Skin of body (tissue), 2 donors: ENCODE data around the gene QRICH2. TPM values are rescaled to one million over a fixed set of nuclear protein-coding genes. Genes with fewer than 3 reads are reported as not detected.
"Not testable (repeated sequence)": the region's sequence is repeated elsewhere in the genome, so short reads cannot be mapped to it uniquely, and the experiment has no call there.

Experiments
- DNase-seq: peaks from one replicate; lab custom pipeline; 2025; lab: John Stamatoyannopoulos, UW
- total RNA-seq: library from RNA; depleted of rRNA; stranded (reverse); fragments of >200 nt; gene quantifications from one replicate; pipeline ENCODE4 v1.2.3, GENCODE V29; 2014

Gene QRICH2, protein sequence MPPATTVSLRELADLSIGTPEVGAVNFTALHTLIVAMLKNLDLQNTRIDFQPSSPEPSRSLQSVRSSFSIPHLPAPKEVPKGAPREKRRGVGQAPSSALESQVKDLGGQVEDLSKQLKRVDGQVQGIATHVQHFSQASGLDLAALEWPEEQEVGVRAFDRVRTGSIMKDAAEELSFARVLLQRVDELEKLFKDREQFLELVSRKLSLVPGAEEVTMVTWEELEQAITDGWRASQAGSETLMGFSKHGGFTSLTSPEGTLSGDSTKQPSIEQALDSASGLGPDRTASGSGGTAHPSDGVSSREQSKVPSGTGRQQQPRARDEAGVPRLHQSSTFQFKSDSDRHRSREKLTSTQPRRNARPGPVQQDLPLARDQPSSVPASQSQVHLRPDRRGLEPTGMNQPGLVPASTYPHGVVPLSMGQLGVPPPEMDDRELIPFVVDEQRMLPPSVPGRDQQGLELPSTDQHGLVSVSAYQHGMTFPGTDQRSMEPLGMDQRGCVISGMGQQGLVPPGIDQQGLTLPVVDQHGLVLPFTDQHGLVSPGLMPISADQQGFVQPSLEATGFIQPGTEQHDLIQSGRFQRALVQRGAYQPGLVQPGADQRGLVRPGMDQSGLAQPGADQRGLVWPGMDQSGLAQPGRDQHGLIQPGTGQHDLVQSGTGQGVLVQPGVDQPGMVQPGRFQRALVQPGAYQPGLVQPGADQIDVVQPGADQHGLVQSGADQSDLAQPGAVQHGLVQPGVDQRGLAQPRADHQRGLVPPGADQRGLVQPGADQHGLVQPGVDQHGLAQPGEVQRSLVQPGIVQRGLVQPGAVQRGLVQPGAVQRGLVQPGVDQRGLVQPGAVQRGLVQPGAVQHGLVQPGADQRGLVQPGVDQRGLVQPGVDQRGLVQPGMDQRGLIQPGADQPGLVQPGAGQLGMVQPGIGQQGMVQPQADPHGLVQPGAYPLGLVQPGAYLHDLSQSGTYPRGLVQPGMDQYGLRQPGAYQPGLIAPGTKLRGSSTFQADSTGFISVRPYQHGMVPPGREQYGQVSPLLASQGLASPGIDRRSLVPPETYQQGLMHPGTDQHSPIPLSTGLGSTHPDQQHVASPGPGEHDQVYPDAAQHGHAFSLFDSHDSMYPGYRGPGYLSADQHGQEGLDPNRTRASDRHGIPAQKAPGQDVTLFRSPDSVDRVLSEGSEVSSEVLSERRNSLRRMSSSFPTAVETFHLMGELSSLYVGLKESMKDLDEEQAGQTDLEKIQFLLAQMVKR (N-terminal part only)
- 2.5 TPM for total RNA-seq

DNA sequence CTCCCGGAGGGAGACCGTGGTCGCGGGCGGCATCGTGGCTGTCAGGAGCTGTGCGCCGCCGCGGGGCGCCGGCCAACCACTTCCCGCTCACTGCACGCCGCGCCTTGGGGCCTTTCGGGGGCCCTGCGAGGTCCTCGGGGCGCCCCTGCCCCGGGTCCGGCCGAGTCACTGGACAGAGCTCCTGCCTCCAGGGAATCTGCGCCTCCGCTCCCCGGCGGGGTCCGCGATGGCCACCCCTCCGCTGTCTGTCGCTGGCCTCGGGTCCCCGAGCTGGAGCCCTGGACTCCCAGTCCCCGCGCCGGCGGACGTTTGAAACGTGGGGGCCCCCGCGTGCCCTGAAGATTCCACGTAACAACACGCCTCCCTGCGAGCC, at the start of gene QRICH2:
QRICH2 (minus strand) TSS at position 311 of the 373 bp plus-strand sequence; CDS start at position 33, 278 bp downstream.
- no peak for DNase-seq

DNA sequence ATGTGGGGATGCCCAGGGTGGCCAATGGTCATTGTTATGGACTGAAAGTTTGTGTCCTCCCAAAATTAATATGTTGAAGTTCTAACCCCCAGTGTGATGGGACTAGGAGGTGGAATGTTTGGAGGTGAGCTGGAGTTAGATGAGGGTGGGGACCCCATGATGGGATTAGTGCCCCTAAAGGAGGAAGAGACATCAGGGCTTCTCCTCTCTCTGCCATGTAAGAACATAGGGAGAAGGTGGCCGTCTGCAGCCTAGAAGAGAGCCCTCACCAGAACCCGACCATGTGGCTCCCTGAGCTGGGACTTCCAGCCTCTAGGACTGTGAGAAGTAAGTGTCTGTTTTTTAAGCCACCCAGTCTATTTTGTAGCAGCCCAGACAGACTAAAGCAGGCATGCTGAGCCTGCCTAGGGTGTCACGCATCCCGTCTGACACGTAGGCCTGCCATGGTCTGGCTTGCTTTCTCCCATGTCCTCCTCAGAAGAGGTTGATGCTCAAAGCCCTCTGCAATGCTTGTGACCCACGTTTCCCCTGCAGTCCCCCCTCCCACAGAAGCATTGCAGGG, 49.6 kb upstream of the QRICH2 start:
- no peak for DNase-seq

DNA sequence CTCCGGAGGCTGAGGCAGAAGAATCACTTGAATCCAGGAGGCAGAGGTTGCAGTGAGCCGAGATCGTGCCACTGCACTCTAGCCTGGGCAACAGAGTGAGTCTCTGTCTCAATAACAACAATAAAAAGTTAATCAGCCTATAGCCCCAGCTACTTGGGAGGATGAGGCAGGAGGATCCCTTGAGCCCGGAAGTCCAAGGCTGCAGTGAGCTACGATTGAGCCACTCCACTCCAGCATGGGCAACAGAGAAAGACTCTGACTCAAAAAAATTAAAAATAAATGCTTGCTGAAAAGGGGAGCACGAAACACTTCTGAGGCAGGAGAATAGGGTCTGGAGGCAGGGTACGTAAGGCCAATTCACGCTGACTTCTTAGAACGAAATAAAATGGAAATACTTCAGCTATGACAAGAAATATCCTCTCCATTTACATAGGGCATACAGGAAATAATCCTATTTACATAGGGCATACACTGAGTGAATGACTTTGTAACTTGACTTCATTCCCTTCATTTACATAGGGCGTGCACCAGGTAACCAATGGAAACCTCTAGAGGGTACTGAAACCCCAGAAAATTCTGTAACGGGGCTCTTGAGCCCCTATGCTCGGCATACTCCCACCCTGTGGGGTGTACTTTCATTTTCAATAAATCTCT, 48.9 kb upstream of the QRICH2 start:
- no peak for DNase-seq

DNA sequence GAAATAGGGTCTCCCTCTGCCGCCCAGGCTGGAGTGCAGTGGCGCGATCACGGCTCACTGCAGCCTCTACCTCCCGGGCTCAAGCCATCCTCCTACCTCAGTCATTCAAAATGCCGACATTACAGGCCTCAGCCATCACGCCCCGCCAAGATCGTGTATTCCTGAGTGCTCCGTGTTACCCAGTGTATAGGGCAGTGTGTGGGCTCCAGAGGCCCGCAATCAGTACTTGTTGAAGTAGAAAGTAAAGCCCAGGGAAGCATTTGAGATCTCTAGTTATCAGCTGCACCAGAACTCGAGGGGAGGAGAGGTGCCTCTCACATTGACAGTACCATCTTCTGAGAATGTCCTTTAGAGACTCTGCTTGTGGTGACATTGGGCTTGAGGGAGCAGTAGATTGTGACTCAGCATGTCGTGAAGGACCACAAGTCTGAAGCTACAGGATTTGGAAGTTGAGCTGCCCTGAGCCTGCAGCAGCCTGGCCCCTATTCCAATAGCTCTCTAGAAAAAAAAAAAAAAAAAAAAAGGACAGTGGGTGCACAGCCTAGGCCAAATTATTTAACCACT, 46.8 kb upstream of the QRICH2 start:
- no peak for DNase-seq

DNA sequence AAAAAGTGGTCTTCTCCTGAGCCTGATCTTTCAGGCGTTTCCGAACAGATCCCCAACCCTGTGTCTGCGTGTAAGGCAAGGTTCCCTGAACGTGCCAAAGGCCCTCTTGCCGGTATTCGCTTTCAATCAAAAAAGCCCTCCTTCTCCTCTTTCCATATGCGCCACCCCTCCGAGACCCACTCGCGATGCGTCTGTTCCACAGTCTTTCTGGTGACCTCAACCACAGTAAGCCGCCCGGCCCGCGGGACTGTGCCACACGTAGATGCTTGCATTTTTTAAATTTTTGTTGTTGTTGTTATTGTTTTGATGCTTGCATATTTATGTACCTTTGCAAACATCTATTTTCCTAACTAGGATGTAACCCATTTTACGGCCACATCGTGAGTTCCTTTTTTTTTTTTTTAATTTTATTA, 46.2 kb upstream of the QRICH2 start:
- no peak for DNase-seq

DNA sequence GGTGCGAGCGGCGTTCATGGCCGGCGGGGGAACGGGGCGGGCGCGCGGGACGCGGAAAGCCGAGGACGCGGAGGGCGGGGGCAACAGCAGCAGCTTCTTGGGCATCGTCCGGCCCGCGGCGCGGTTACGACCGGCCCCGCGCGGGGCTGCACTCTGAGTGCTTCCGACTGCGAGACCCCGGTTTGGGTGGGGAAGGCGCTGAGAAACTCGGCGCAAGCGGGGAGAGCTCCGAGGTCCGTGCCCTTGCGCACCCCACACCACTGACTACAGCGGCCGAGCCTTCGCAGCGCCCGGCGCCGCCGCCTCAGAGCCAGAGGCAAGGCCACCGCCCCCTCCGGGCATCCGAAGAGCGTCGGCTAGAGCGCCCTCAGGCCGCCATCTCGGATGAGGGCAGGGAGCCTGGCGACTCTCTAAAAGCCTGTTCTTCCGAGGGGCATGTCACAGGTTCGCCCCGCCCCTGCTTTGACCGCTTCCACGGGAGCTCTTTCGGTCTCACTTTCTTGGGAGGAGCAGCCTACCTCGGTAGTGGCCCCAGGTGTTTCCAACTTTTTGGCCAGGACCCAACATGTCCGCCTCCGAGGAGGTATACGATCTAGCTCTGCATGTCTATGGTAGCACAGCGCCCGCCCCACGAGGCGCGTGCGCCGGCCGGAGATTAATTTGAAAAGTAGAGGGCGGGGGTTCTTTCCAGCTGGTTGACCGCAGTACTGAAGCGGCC, 45.7 kb upstream of the QRICH2 start, which contains the start of gene PRPSAP1:
PRPSAP1 (minus strand) TSS at position 318 of the 718 bp plus-strand sequence; CDS start at position 105, 213 bp downstream.
- peak; percentile 87 for DNase-seq

DNA sequence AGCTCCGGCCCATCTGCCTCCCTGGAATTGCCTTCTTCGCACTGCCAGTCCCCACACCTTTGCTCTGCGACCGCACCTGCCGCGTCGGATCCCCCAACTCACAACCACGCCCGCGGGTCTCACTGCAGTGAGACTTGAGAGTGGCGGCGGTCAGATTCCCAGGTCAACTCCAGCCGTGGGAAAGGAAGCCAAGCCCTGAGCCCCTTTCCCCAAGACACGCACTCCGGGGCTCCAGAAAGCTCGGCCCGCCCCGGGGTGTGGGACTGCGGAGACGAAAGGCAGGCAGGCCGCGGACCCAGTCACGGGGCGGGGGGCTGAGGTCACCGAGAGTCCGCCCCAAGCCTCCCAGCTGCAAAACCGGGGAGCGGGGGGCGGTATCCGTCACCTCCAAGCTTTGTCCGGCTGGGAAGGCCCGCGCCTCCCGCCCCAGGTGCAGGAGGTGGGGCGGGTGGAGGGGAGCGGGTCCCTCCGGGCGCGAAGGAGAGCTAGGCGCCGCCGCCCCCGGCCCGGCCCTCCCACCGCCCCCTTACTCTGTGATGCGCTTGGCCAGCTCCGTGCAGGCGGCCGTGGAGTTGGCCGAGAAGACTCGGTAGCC, 45.0 kb upstream of the QRICH2 start:
- no peak for DNase-seq

DNA sequence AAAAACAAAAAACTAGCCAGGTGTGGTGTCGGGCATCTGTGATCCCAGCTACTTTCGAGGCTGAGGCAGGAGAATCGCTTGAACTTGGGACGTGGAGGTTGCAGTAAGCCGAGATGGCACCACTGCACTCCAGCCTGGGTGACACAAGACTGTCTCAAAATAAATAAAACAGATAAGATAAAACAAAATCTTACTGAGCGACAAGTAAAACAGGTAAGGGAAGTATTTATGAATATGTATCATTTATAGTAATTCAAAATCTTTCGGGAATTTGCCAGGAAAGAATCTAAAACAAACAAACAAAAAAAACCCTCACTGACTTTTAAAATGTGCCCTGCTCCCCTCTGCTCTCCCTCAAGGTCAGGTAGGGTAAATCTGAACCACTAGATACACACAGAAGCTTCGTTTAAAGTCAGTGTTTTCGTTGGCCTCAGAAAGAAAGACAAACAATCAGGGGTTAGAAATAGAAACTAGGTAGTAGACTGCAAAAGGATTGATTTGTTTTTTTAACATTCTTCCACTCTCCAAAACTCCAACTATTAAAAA, 43.5 kb upstream of the QRICH2 start:
- DNase-seq = no peak

DNA sequence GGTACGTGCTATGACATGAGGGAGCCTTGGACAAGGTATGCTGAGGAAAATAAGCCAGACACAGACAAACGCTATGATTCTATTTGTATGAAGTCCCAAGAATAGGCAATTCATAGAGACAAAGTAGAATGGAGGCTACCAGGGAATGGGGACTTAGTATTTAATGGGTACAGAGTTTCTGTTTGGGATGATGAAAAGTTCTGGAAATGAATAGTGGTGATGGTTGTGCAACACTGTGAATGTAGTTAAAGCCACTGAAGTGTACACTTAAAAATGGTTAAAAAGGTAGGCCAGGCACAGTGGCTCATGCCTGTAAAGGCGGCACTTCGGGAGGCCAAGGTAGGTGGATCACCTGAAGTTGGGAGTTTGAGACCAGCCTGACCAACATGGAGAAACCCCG, 42.4 kb upstream of the QRICH2 start:
- DNase-seq = no peak

DNA sequence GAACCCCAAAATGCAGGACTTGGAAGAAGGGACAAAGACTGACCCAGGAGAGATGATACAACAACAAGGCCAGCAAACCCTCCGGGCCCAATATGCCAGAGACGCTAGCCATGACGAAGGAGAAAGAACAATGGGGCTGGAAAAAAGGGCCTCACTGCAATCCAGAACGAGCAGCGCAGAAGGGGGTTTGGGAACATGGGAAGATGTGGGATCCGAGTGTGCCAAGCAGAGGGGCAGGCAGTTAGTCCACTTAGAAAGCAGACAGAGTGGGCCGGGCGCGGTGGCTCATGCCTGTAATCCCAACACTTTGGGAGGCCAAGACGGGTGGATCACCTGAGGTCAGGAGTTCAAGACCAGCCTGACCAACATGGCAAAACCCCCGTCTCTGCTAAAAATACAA, 38.9 kb upstream of the QRICH2 start:
- not testable (repeated sequence) for DNase-seq

DNA sequence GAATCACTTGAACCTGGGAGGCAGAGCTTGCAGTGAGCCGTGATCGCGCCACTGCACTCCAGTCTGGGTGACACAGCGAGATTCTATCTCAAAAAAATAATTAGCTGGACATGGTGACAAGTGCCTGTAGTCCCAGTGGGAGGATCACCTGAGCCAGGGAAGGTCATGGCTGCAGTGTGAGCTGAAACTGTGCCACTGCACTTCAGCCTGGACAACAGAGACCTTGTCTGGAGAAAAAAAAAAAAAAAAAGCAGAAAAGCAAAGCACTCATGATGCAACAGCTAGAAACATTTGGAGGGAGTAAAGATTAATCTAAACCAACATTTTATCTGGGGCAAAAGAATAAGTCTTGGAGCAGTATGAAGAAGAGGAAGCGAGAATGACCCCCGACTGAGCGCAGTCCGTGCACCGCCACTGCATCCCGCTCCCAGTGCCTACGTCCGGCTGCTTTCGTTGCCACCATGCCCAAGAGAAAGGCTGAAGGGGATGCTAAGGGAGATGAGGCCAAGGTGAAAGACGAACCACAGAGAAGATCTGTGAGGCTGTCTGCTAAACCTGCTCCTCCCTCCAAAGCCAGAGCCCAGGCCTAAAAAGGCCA, 37.4 kb upstream of the QRICH2 start:
- no peak for DNase-seq

DNA sequence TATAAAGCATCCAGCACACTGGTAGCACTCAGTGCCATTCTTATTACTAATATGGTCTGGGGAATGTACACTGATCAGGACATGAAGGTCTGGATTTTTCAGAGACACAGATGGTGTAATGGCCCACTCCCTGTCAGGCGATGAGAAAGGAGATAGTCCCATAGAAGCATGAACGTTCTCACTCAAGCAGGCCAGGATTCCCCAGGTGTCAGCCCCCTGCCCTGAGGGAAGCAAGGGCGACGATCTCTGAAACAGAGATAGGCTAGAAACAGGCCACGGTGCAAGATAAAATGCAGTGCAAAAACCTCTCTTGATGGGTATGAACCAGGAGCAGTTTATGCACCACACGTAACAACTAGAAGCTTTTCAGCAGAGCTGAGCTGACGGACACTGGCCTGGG, 35.0 kb upstream of the QRICH2 start:
- no peak for DNase-seq

DNA sequence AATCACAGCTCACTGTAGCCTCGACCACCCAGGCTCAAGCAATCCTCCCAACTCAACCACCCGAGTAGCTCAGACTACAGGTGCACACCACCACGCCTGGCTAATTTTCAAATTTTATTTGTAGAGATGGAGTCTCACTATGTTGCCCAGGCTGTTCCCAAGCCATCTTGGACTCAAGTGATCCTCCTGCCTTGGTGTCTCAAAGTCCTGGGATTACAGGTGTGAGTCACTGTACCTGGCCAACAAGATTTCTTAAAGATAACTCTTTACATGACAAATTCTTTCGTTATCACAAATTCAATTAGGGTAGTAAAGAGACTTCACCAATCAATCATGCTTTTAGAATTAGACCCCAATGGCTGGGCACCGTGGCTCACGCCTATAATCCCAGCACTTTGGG, 33.2 kb upstream of the QRICH2 start:
- DNase-seq = no peak

DNA sequence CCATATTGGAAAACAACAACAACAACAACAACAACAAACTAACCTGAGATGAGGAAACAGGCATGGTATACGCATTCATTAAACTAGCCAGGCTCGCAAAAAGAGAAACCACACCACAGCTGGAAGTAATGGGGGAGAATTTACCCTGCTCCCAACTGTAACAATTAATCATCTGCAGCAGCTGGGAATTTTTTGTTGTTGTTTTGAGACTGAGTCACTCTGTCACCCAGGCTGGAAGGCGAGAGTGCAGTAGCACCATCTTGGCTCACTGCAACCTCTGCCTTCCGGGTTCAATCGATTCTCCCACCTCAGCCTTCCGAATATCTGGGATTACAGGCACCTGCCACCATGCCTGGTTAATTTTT, 29.3 kb upstream of the QRICH2 start:
- peak; percentile 25 for DNase-seq

DNA sequence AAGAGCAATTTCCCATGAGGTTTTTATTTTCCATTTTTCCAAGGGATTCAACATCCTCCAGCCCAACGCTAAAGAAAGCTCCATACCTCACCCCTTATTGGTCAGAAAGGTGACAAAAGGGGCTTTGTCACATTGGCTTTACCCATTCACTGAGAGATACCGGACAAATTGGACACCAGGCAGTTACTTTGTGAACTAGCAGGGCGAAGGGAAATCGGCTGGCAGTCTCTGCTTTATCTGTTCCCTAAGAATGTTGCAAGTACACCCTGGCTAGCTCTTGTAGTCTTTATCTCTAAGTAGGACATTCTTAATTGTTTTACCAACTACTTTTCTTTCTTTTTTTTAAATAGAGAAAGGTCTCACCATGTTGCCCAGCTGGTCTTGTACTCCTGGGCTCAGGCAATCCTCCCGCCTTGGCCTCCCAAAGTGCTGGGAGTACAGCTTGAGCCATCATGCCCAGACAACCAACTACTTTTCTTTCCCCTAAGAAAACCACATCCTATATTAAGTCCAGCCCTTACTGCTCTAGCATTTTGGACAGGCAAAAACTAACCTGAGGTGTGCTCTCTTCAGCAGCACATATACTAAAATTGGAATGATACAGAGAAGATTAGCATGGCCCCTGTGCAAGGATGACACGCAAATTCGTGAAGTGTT, 28.8 kb upstream of the QRICH2 start:
- DNase-seq = no peak

DNA sequence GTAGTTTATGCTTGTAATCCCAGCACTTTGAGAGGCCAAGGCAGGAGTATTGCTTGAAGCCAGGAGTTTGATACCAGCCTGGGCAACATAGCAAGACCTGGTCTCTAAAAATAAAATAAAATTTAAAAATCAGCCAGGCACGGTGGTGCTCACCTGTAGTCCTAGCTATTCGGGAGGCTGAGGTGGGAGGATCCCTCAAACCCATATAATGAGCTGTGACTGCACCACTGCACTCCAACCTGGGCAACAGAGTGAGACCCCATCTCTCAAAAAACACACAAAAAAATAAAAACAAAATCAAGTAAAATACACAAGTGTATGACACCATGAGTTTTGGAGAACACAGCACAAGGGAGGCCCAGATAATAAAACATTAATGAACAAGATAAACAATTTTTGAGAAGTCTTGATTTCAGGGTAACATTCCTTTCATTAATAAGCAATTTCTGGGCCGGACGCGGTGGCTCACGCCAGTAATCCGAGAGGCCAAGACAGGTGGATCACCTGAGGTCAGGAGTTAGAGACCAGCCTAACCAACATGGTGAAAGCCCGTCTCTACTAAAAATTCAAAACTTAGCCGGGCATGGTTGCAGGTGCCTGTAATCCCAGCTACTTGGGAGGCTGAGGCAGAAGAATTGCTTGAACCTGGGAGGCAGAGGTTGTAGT, 27.8 kb upstream of the QRICH2 start:
- no peak for DNase-seq

DNA sequence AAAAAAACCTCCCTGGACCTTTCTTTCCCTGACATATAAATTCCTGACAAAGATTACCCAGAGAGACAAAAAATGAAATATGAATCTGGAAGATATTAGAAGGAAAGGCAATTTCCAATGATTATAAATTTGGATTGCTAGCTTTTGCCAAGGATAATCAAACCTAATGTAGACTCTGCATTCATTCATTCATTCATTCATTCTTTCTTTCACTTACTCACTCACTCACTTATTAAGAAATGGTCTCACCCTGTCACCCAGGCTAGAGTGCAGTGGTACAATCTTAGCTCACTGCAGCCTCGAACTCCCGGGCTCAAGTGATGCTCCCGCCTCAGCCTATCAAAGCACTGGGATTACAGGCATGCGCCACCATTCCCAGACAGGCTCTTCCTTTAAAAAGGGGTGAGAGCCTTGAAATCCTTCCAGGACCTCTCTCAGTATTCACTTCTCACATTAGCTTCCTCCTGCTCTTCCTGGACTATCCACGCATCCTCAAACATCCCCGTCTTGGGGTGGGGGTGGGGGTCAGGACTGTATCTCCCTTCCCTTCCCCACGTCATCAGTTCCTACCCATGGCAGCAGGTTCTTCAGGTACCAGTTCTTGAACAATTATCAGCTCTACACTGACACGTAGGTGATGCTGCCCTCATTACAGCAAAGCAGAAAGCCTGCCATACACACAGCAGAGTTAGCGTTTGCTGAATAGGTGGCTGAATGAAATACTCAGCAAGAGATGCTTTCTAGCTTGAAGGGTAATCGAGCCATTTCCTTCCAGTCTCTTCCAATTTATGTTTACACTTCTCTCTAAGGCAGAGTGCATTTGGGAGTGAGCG, 25.8 kb upstream of the QRICH2 start:
- no peak for DNase-seq
